K562 (cell line): Measurements from ENCODE around the gene PMF1. TPM values are rescaled to one million over a fixed set of nuclear protein-coding genes. Genes with fewer than 3 reads are reported as not detected.
A peak's percentile ranks its signal among the peaks of the same experiment; 100 is the strongest.

Source experiments
- ATAC-seq: fragments of 200-7000 bp; cut with Tn5 transposase; 3 replicates; pipeline ENCODE4 v1.9.1; 2020; ENCODE audit warnings: moderate library complexity
- BruUV-seq: library from RNA; stranded (reverse); fragments of 400-500 nt; replicated peaks from 2 replicates; lab custom pipeline; 2021; lab: Mats Ljungman, UMichigan
- CTCF ChIA-PET: fragments of 300-600 bp; formaldehyde crosslinking; extraction: SDS; loops from one replicate; lab custom pipeline; 2021; ENCODE audit warnings: low intra/inter-chr PET ratio; lab: Yijun Ruan, JAX
- POLR2A ChIA-PET: fragments of 300-600, 350-650 bp; sonication (Branson Sonifier 250); formaldehyde crosslinking; extraction: SDS; loops from one replicate; lab custom pipeline; 2021; ENCODE audit warnings: antibody characterized with exemption, inconsistent platforms; lab: Yijun Ruan, JAX
- DNase-seq, 4 experiments: peaks; one replicate each; pipeline versions ENCODE4 v3.0.0 to v3.0.0-alpha.2; 2011 to 2018; ENCODE audit warnings: low spot score in 3 of 4, mixed read lengths in 3 of 4; ENCODE audit errors: extremely low read depth in 1 of 4
- FAIRE-seq: peaks from 2 replicates; lab custom pipeline; 2011; peaks lifted over from hg19 to GRCh38; lab: Jason Lieb, UNC
- H2AFZ ChIP-seq: 2 replicates; pipeline ENCODE4 v1.6.0; 2011; ENCODE audit warnings: low read depth, low read length, control low read depth, inconsistent platforms
- H3K27ac ChIP-seq: fragments of 200-600 bp; 3 replicates; pipeline ENCODE4 v1.8.0; 2011; ENCODE audit warnings: low read depth, mild to moderate bottlenecking, control low read depth, inconsistent platforms, low read length, moderate library complexity, mixed read lengths; ENCODE audit errors: extremely low read depth
- H3K27me3 ChIP-seq, 2 experiments: fragments of 300-600 bp in 1 of 2; 2 replicates in 1 of 2; 3 replicates in 1 of 2; pipeline versions ENCODE4 v1.6.0 to v1.8.0; 2011; ENCODE audit warnings: inconsistent platforms in 2 of 2, low read length in 2 of 2, mild to moderate bottlenecking in 1 of 2, mixed read lengths in 1 of 2, moderate library complexity in 1 of 2; ENCODE audit not compliant: control insufficient read depth in 2 of 2, insufficient read depth in 2 of 2
- H3K36me3 ChIP-seq: fragments of 300-600 bp; 3 replicates; pipeline ENCODE4 v1.8.0; 2011; ENCODE audit warnings: mild to moderate bottlenecking, low read length, inconsistent platforms; ENCODE audit not compliant: control insufficient read depth, insufficient read depth
- H3K4me1 ChIP-seq, 2 experiments: fragments of 200-600 bp in 1 of 2; replicated peaks in 1 of 2; 2 replicates in 1 of 2; 3 replicates in 1 of 2; pipeline versions ENCODE4 v1.5.1 to v1.8.0; 2011; ENCODE audit warnings: inconsistent platforms in 2 of 2, low read length in 2 of 2, mild to moderate bottlenecking in 1 of 2, mixed read lengths in 1 of 2, moderate library complexity in 1 of 2; ENCODE audit not compliant: control insufficient read depth in 2 of 2, insufficient read depth in 2 of 2
- H3K4me2 ChIP-seq: 2 replicates; pipeline ENCODE4 v1.6.1; 2011; ENCODE audit warnings: low read length, control low read depth, inconsistent platforms, mixed read lengths; ENCODE audit not compliant: insufficient read depth
- H3K4me3 ChIP-seq: fragments of 200-600 bp; sonication (generic), shearing (Covaris generic); 2 replicates; pipeline ENCODE4 v1.5.1; 2016; ENCODE audit warnings: control low read depth, inconsistent platforms
- H3K79me2 ChIP-seq: fragments of 200-600 bp; 3 replicates; pipeline ENCODE4 v1.8.0; 2011; ENCODE audit warnings: low read length, inconsistent platforms; ENCODE audit not compliant: control insufficient read depth, insufficient read depth
- H3K9ac ChIP-seq, 2 experiments: 2 replicates each; pipeline versions ENCODE4 v1.6.0 to v1.6.1; 2011; ENCODE audit warnings: low read depth in 2 of 2, low read length in 2 of 2, control low read depth in 1 of 2, inconsistent platforms in 1 of 2, mild to moderate bottlenecking in 1 of 2, mixed read lengths in 1 of 2; ENCODE audit not compliant: insufficient read depth in 1 of 2
- H3K9me1 ChIP-seq: one replicate; pipeline ENCODE4 v1.6.0; 2011; ENCODE audit warnings: inconsistent platforms, mild to moderate bottlenecking, low read length, moderate library complexity; ENCODE audit not compliant: control insufficient read depth, insufficient read depth
- H3K9me3 ChIP-seq: replicated peaks from 2 replicates; pipeline ENCODE4 v1.5.1; 2011; ENCODE audit warnings: low read depth, low read length, inconsistent platforms; ENCODE audit not compliant: control insufficient read depth, insufficient read depth
- H4K20me1 ChIP-seq: replicated peaks from 2 replicates; pipeline ENCODE4 v1.6.1; 2011; ENCODE audit warnings: low read length, inconsistent platforms, mixed read lengths; ENCODE audit not compliant: control insufficient read depth, insufficient read depth
- BACH1 ChIP-seq: fragments of 200-800 bp; sonication (Bioruptor generic); IDR thresholded peaks from 2 replicates; pipeline ENCODE4 v1.6.1; 2016; ENCODE audit warnings: missing genetic modification characterization, missing compliant biosample characterization
- BRD4 ChIP-seq: fragments of 200-600 bp; sonication (generic); IDR thresholded peaks from 2 replicates; pipeline ENCODE4 v1.6.1; 2017; ENCODE audit warnings: inconsistent platforms
- DNMT1 ChIP-seq: fragments of 450-650 bp; IDR thresholded peaks from 2 replicates; pipeline ENCODE4 v1.6.1; 2016; ENCODE audit warnings: antibody characterized with exemption, mild to moderate bottlenecking
- E2F1 ChIP-seq: sonication (generic); formaldehyde crosslinking; IDR thresholded peaks from 2 replicates; pipeline ENCODE4 v1.8.1; 2023; ENCODE audit warnings: mild to moderate bottlenecking, missing genetic modification reagents, moderate library complexity
- ELF4 ChIP-seq: fragments of 450-650 bp; formaldehyde crosslinking; IDR thresholded peaks from 2 replicates; pipeline ENCODE4 v1.4.0; 2022; ENCODE audit warnings: missing genetic modification characterization
- ETS2 ChIP-seq: IDR thresholded peaks from 2 replicates; pipeline ENCODE4 v1.6.1; 2016; ENCODE audit warnings: borderline replicate concordance, missing genetic modification characterization, mild to moderate bottlenecking, moderate library complexity, missing compliant biosample characterization; ENCODE audit not compliant: poor library complexity, severe bottlenecking
- FOS ChIP-seq: IDR thresholded peaks from 3 replicates; pipeline ENCODE4 v1.6.1; 2011; ENCODE audit not compliant: insufficient read length; ENCODE audit errors: extremely low read depth
- HEY1 ChIP-seq: fragments of 250-450 bp; sonication (Bioruptor Pico); IDR thresholded peaks from 2 replicates; pipeline ENCODE4 v1.5.0; 2020; ENCODE audit warnings: mild to moderate bottlenecking, moderate library complexity, borderline replicate concordance
- MBD1 ChIP-seq: fragments of 250-450 bp; sonication (Bioruptor Pico); IDR thresholded peaks from 2 replicates; pipeline ENCODE4 v1.8.0; 2022; ENCODE audit warnings: inconsistent platforms
- NFE2 ChIP-seq: IDR thresholded peaks from 2 replicates; pipeline ENCODE4 v1.6.1; 2014; ENCODE audit warnings: antibody characterized with exemption, low read depth
- NR1H2 ChIP-seq: sonication (generic); formaldehyde crosslinking; IDR thresholded peaks from 2 replicates; pipeline ENCODE4 v1.4.0; 2020; ENCODE audit warnings: mild to moderate bottlenecking, missing genetic modification reagents
- OTX1 ChIP-seq: fragments of 450-650 bp; formaldehyde crosslinking; IDR thresholded peaks from 2 replicates; pipeline ENCODE4 v1.4.0; 2022; ENCODE audit warnings: mild to moderate bottlenecking
- SREBF2 ChIP-seq: sonication (generic); formaldehyde crosslinking; IDR thresholded peaks from 2 replicates; pipeline ENCODE4 v1.4.0; 2020; ENCODE audit warnings: mild to moderate bottlenecking, missing genetic modification reagents
- ZFP1 ChIP-seq: fragments of 450-650 bp; formaldehyde crosslinking; IDR thresholded peaks from 2 replicates; pipeline ENCODE4 v1.4.0; 2020; ENCODE audit warnings: mild to moderate bottlenecking, mixed read lengths
- ZFP30 ChIP-seq: fragments of 250-450 bp; sonication (Bioruptor Pico); IDR thresholded peaks from 2 replicates; pipeline ENCODE4 v1.8.0; 2022; ENCODE audit warnings: moderate library complexity, mild to moderate bottlenecking, inconsistent platforms, borderline replicate concordance
- WGBS: fragments of 100-300 bp; shearing (Covaris generic); methylation state at CpG from one replicate; pipeline ENCODE4 v1.1.6; 2016; ENCODE audit warnings: low coverage, mixed read lengths; ENCODE audit not compliant: insufficient coverage; ENCODE audit errors: missing lambda C conversion rate; 5-methylcytosine and 5-hydroxymethylcytosine counted together
- in situ Hi-C: fragments of 300-500 bp; cut with MboI; formaldehyde crosslinking; loops from 4 replicates; pipeline ENCODE4 v1.15.0; 2018; ENCODE audit warnings: inconsistent platforms, mixed read lengths
- intact Hi-C: fragments of 100-400 bp; cut with micrococcal nuclease; formaldehyde crosslinking; loops from 2 replicates; pipeline ENCODE4 v1.14.2; 2022
- polyA plus RNA-seq, 8 experiments: library from polyadenylated mRNA; depleted of rRNA in 4 of 8; stranded (reverse) in 5 of 8; unstranded in 3 of 8; fragments of >200 nt; fragmentation: Nextera tagmentation in 2 of 8; fragmentation: Illumina TruSeq in 1 of 8; extraction: Ambion mirVana in 2 of 8; extraction: Trizol in 1 of 8; gene quantifications; 2 replicates each; pipeline versions ENCODE4 v1.2.1 to v1.2.3, GENCODE V29; 2011 to 2014; ENCODE audit warnings: inconsistent platforms in 1 of 8, missing spikeins in 1 of 8
- total RNA-seq, 7 experiments: library from RNA; depleted of rRNA in 6 of 7; stranded (reverse); fragments of >200 nt in 6 of 7; fragmentation: Illumina TruSeq in 2 of 7; extraction: Trizol in 2 of 7; gene quantifications; 2 replicates each; pipeline versions ENCODE4 v1.2.1 to v1.2.3, GENCODE V29; 2011 to 2021; ENCODE audit warnings: low replicate concordance in 1 of 7
- TF ChIP-seq, protein P1 (sequence below): fragments of 250-450 bp; sonication (Bioruptor Pico); IDR thresholded peaks from 2 replicates; pipeline ENCODE4 v1.4.0; 2020; ENCODE audit warnings: mild to moderate bottlenecking, moderate library complexity, borderline replicate concordance

PMF1 gene
- total and polyA plus RNA-seq, 9 of the 15 experiments (the other 6 are each of a cell fraction or from before 2014, with no cell fraction given): 9.4 to 92.9 (median 71.0) TPM

GRCh38 chr1:156258859-156259258 is 46.1 kb downstream of the PMF1 start:
- DNase-seq: no peak
- H3K27me3 ChIP-seq: no peaks in the 10 kb centered on the region
- in situ Hi-C loops: no loop called here
- H3K9me1 ChIP-seq: no peaks in the 10 kb centered on the region
- CTCF ChIA-PET: no interaction called here
- no TSS peak for BruUV-seq
- WGBS: 93% methylated on average over 6 of the region's 8 CpGs
- no peaks in the 10 kb centered on the region for H3K9me3 ChIP-seq
- TF ChIP-seq MBD1 (no peak), ELF4 (no peak), BRD4 (no peak), NR1H2 (no peak), SREBF2 (CRISPR knock-in tag) (no peak), ZFP30 (CRISPR knock-in tag) (no peak), ZFP1 (CRISPR knock-in tag) (no peak), NFE2 (no peak), HEY1 (no peak), OTX1 (CRISPR knock-in tag) (no peak), ETS2 (tag) (no peak), BACH1 (tag) (no peak), E2F1 (CRISPR knock-in tag) (no peak), FOS (no peak), DNMT1 (no peak)
- TF ChIP-seq, protein P1, sequence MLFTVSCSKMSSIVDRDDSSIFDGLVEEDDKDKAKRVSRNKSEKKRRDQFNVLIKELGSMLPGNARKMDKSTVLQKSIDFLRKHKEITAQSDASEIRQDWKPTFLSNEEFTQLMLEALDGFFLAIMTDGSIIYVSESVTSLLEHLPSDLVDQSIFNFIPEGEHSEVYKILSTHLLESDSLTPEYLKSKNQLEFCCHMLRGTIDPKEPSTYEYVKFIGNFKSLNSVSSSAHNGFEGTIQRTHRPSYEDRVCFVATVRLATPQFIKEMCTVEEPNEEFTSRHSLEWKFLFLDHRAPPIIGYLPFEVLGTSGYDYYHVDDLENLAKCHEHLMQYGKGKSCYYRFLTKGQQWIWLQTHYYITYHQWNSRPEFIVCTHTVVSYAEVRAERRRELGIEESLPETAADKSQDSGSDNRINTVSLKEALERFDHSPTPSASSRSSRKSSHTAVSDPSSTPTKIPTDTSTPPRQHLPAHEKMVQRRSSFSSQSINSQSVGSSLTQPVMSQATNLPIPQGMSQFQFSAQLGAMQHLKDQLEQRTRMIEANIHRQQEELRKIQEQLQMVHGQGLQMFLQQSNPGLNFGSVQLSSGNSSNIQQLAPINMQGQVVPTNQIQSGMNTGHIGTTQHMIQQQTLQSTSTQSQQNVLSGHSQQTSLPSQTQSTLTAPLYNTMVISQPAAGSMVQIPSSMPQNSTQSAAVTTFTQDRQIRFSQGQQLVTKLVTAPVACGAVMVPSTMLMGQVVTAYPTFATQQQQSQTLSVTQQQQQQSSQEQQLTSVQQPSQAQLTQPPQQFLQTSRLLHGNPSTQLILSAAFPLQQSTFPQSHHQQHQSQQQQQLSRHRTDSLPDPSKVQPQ (CRISPR knock-in tag): no peak
- TF ChIP-seq, all 486 proteins: peak for 0
- POLR2A ChIA-PET: interaction anchor here (0.6 to 1.8 kb wide), 2 partner anchors 13 to 176 kb away, joined by 3 to 6 read pairs; no protein-coding TSS in a partner anchor
- no peaks in the 10 kb centered on the region for H4K20me1 ChIP-seq
- peak overlapping the region in 1 of 2 experiments; percentile 13; a peak in 1 of 4 replicates for H3K9ac ChIP-seq
- H3K79me2 ChIP-seq: no peaks in the 10 kb centered on the region
- H3K4me1 ChIP-seq: peaks cover 10 to 13% of the 10 kb centered on the region in 2 experiments; a peak in 4 of 5 replicates
- H3K27ac ChIP-seq: no peak overlapping the region
- H2AFZ ChIP-seq: no peak overlapping the region
- peaks cover 86% of the 10 kb centered on the region for H3K36me3 ChIP-seq
- H3K4me3 ChIP-seq: no peak overlapping the region
- H3K4me2 ChIP-seq: no peak overlapping the region
- no peak for ATAC-seq
- intact Hi-C loops: no loop called here
- FAIRE-seq: no peak
